Endodermal cell (in vitro differentiated cells): ENCODE data around the gene EEF1AKMT4. TPM values are rescaled to one million over a fixed set of nuclear protein-coding genes. Genes with fewer than 3 reads are reported as not detected.

ENCODE experiments used
- DNase-seq: peaks from one replicate; pipeline ENCODE4 v3.0.0-alpha.2; 2017
- H3K27ac ChIP-seq: 2 replicates; pipeline ENCODE4 v1.5.1; 2013; ENCODE audit warnings: mild to moderate bottlenecking, low read depth, low read length, moderate library complexity
- H3K27me3 ChIP-seq: 2 replicates; pipeline ENCODE4 v1.6.1; 2013; ENCODE audit warnings: mild to moderate bottlenecking, low read length, moderate library complexity; ENCODE audit not compliant: insufficient read depth, control insufficient read depth, poor library complexity, severe bottlenecking
- H3K36me3 ChIP-seq: 2 replicates; pipeline ENCODE4 v1.7.0; 2013; ENCODE audit warnings: mild to moderate bottlenecking, low read length, moderate library complexity; ENCODE audit not compliant: control insufficient read depth, insufficient read depth
- H3K4me1 ChIP-seq: one replicate; pipeline ENCODE4 v1.7.0; 2013; ENCODE audit warnings: low read length; ENCODE audit not compliant: control insufficient read depth, insufficient read depth
- H3K4me3 ChIP-seq: 2 replicates; pipeline ENCODE4 v1.5.1; 2013; ENCODE audit warnings: mild to moderate bottlenecking, low read length, moderate library complexity
- H3K9ac ChIP-seq: 2 replicates; pipeline ENCODE4 v1.6.1; 2013; ENCODE audit warnings: mild to moderate bottlenecking, low read length, moderate library complexity; ENCODE audit not compliant: poor library complexity, severe bottlenecking; ENCODE audit errors: extremely low read depth
- H3K9me3 ChIP-seq: 2 replicates; pipeline ENCODE4 v1.6.1; 2013; ENCODE audit warnings: mild to moderate bottlenecking, low read length, moderate library complexity; ENCODE audit not compliant: control insufficient read depth
- H3K27ac Mint-ChIP-seq: 2 replicates; pipeline ENCODE4 v1.8.0; 2020; ENCODE audit warnings: mixed read lengths
- H3K27me3 Mint-ChIP-seq: 2 replicates; pipeline ENCODE4 v1.8.0; 2021; ENCODE audit warnings: mild to moderate bottlenecking, mixed read lengths; ENCODE audit not compliant: insufficient read depth
- H3K36me3 Mint-ChIP-seq: 2 replicates; pipeline ENCODE4 v1.8.0; 2020; ENCODE audit warnings: low read depth, mixed read lengths
- H3K4me1 Mint-ChIP-seq: 2 replicates; pipeline ENCODE4 v1.8.0; 2020; ENCODE audit warnings: mixed read lengths
- H3K4me3 Mint-ChIP-seq: 2 replicates; pipeline ENCODE4 v1.8.0; 2020; ENCODE audit warnings: mild to moderate bottlenecking, moderate library complexity, mixed read lengths
- H3K9me3 Mint-ChIP-seq: 2 replicates; pipeline ENCODE4 v1.8.0; 2020; ENCODE audit warnings: mild to moderate bottlenecking, mixed read lengths
- CTCF ChIP-seq: fragments of 200-600 bp; sonication (generic); conservative IDR thresholded peaks from 2 replicates; pipeline ENCODE4 v1.5.0; 2021; ENCODE audit warnings: antibody characterized with exemption, mild to moderate bottlenecking
- whole genome bisulfite sequencing, 2 experiments: methylation state at CpG; one replicate each; pipeline versions ENCODE4 v1.1.5 to v1.1.7; 2013; ENCODE audit warnings: missing lambda C conversion rate in 2 of 2, mixed read lengths in 1 of 2; ENCODE audit not compliant: insufficient coverage in 1 of 2, insufficient read length in 1 of 2; 5-methylcytosine and 5-hydroxymethylcytosine counted together
- total RNA-seq, 2 donors: library from RNA; stranded (reverse); fragmentation: NEBNext Ultra II Directional in 1 of 2; extraction: Animal tissue kit (Norgen Biotek cat#: 25700) in 1 of 2; gene quantifications; 2 replicates in 1 of 2; 3 replicates in 1 of 2; pipeline ENCODE4 v1.2.1, GENCODE V29; 2021

EEF1AKMT4 gene
- total RNA-seq, 2 donors from 2014 or later, result 4.5 to 5.2 TPM

DNA sequence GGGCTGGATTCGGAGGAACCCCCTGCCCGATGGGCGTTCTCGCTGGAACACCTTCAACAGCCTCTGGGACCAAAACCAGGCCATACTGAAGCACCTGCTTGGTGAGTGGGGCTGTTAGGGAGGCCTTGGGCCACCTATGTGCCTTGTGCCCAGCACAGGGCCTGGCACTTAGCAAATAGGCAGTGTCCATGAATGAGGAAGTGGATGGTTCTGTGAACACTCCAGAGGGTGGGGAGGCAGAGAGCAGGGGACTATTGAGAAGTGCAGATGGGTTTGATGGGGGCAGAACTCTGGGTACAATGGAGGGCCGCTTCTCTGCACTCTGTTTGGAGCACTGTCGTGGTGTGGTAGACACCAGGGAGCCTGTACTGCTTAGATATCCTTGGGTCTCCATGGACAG lies 27.9 kb downstream of the EEF1AKMT4 start:
- no peaks in the 10 kb centered on the region for H3K4me1 ChIP-seq
- Mint-ChIP-seq H3K36me3 (no peaks in the 10 kb centered on the region), H3K27me3 (peaks cover 62% of the 10 kb centered on the region), H3K4me1 (no peaks in the 10 kb centered on the region), H3K4me3 (no peak overlapping the region), H3K27ac (no peak overlapping the region), H3K9me3 (no peaks in the 10 kb centered on the region)
- no peak overlapping the region for H3K4me3 ChIP-seq
- peaks cover 73% of the 10 kb centered on the region for H3K27me3 ChIP-seq
- no peak overlapping the region for H3K9ac ChIP-seq
- H3K27ac ChIP-seq, result no peak overlapping the region
- H3K9me3 ChIP-seq, result no peaks in the 10 kb centered on the region
- TF ChIP-seq CTCF, result no peak
- 84 to 92% methylated on average over 6 of the region's 6 CpGs for WGBS, 2 experiments
- no peaks in the 10 kb centered on the region for H3K36me3 ChIP-seq
- DNase-seq, result no peak

- Mint-ChIP-seq H3K4me3 (no peak overlapping the region), H3K27ac (no peak overlapping the region), H3K36me3 (no peaks in the 10 kb centered on the region), H3K4me1 (no peaks in the 10 kb centered on the region), H3K27me3 (peaks cover 43% of the 10 kb centered on the region), H3K9me3 (no peaks in the 10 kb centered on the region)
- no peak for TF ChIP-seq CTCF
- Histone ChIP-seq H3K9me3 (no peaks in the 10 kb centered on the region), H3K27me3 (peaks cover 37% of the 10 kb centered on the region), H3K27ac (no peak overlapping the region), H3K36me3 (no peaks in the 10 kb centered on the region), H3K4me1 (no peaks in the 10 kb centered on the region), H3K4me3 (no peak overlapping the region), H3K9ac (no peak overlapping the region)
- no peak for DNase-seq
- WGBS, 2 experiments, result 90 to 93% methylated on average over 1 to 2 of the region's 4 CpGs
These were observed 33.5 kb downstream of the EEF1AKMT4 start for GRCh38 chr3:184282941-184283340.

GRCh38 chr3:184283681-184284080 lies 34.2 kb downstream of the EEF1AKMT4 start:
- Mint-ChIP-seq H3K36me3 (no peaks in the 10 kb centered on the region), H3K27ac (no peak overlapping the region), H3K9me3 (no peaks in the 10 kb centered on the region), H3K4me1 (no peaks in the 10 kb centered on the region), H3K27me3 (peaks cover 37% of the 10 kb centered on the region), H3K4me3 (no peak overlapping the region)
- no peak for DNase-seq
- H3K9ac ChIP-seq, result no peak overlapping the region
- no peak overlapping the region for H3K27ac ChIP-seq
- H3K4me1 ChIP-seq, result no peaks in the 10 kb centered on the region
- H3K36me3 ChIP-seq, result no peaks in the 10 kb centered on the region
- no peak overlapping the region for H3K4me3 ChIP-seq
- TF ChIP-seq CTCF, result no peak
- H3K9me3 ChIP-seq, result no peaks in the 10 kb centered on the region
- 94 to 95% methylated on average over 8 of the region's 8 CpGs for WGBS, 2 experiments
- H3K27me3 ChIP-seq, result peaks cover 30% of the 10 kb centered on the region
